Measurements from ENCODE around the gene NUPR1.

- TF ChIP-seq, protein P1, sequence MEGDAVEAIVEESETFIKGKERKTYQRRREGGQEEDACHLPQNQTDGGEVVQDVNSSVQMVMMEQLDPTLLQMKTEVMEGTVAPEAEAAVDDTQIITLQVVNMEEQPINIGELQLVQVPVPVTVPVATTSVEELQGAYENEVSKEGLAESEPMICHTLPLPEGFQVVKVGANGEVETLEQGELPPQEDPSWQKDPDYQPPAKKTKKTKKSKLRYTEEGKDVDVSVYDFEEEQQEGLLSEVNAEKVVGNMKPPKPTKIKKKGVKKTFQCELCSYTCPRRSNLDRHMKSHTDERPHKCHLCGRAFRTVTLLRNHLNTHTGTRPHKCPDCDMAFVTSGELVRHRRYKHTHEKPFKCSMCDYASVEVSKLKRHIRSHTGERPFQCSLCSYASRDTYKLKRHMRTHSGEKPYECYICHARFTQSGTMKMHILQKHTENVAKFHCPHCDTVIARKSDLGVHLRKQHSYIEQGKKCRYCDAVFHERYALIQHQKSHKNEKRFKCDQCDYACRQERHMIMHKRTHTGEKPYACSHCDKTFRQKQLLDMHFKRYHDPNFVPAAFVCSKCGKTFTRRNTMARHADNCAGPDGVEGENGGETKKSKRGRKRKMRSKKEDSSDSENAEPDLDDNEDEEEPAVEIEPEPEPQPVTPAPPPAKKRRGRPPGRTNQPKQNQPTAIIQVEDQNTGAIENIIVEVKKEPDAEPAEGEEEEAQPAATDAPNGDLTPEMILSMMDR (IDR thresholded peaks at IDR 0.05 in 4 of 5, conservative IDR thresholded peaks at IDR 0.05 in 1 of 5) = no peak
- no peak for TF ChIP-seq POLR2A (IDR thresholded peaks at IDR 0.05)
Measured at GRCh38 chr16:28546626-28547025, 7.9 kb upstream of the NUPR1 start.
